Measurements from ENCODE around the gene LCN12.
"Not testable (repeated sequence)": the region's sequence is repeated elsewhere in the genome, so short reads cannot be mapped to it uniquely, and the experiment has no call there.

LCN12 gene

GRCh38 chr9:136991993-136992818, 40.1 kb downstream of the LCN12 start, which contains the start of gene PAXX:
Gene PAXX (plus strand): TSS chr9:136992422. CDS start chr9:136992444, 22 bp downstream.
- no peak for FAIRE-seq

GRCh38 chr9:136992819-136993369, 40.8 kb downstream of the LCN12 start:
- FAIRE-seq = no peak

- FAIRE-seq = no peak
Observed at GRCh38 chr9:136994180-136994887, 42.3 kb downstream of the LCN12 start.

- FAIRE-seq = no peak
Observed at GRCh38 chr9:136994888-136995230, 42.8 kb downstream of the LCN12 start.

- no peak for FAIRE-seq
Observed at GRCh38 chr9:136995362-136995761, 43.3 kb downstream of the LCN12 start.

GRCh38 chr9:136995772-136996311, 43.8 kb downstream of the LCN12 start:
- FAIRE-seq = no peak

GRCh38 chr9:136996361-136997292, 44.6 kb downstream of the LCN12 start, which contains the start of gene CLIC3:
Gene CLIC3 (minus strand): TSS chr9:136996568. CDS start chr9:136996543, 25 bp downstream.
- FAIRE-seq = no peak

GRCh38 chr9:136997371-136997770, 45.3 kb downstream of the LCN12 start:
- FAIRE-seq = no peak

GRCh38 chr9:136997830-136998234, 45.8 kb downstream of the LCN12 start:
- FAIRE-seq = no peak

- no peak for FAIRE-seq
Observed at GRCh38 chr9:137000177-137000930, 48.3 kb downstream of the LCN12 start.

GRCh38 chr9:137001857-137002645, 50.0 kb downstream of the LCN12 start:
- no peak for FAIRE-seq

GRCh38 chr9:137002646-137003041, 50.6 kb downstream of the LCN12 start:
- FAIRE-seq = no peak

GRCh38 chr9:137004285-137004684, 52.2 kb downstream of the LCN12 start:
- not testable (repeated sequence) for FAIRE-seq

Data from colon (tissue), 2 donors.